Fibroblast of skin of left biceps (primary cell): ENCODE data around the gene SYCE1.

Source experiments
- DNase-seq, 2 experiments: peaks; one replicate each; pipeline ENCODE4 v3.0.0-alpha.2; 2013; ENCODE audit warnings: low read depth in 2 of 2

SYCE1 gene

DNA sequence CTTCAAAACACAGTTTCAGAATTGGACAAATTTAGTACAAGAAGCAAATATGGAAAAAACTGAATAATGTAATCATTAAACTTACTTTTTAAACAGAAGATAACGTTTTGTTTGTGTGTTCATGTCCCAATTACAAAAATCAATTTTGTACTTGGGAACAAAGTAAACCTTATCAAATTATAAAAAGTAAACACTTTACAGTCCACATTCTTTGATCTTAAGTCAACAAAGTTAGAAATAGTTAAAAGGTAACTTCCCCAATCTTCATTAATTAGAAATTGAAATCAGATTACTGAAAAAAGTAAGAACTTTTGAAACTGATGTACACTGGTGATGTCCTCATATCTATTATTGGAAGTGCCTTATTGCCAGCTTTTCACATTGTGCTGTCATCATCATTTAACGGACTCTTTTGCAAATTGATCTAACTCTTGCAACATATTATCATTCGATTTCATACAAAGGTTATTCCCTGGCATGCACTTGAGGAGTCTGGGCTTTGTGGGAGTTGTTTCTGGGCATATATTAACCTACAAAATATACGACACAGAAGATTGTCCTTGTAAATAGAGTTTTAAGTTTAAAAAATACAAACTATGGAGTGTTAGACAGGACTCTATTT is 53.4 kb downstream of the SYCE1 start:
- DNase-seq, result no peak

DNA sequence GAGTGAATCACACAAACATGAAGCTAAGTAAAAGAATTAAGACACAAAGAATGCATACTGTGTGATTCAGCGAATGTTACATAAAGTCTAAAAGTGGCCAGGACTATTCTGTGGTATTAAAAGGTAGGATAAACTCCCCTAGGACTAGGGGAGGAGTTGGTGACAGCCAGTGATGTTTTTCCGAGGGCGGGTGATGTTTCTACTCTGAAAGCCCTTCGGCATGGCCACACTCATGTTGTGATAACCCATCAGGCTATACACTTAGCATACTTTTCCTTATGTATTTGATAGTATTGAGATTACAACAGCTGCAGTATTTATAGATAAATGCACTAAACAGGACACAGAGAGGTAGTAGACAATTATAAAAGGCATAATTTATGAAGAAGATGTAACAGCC is 54.0 kb downstream of the SYCE1 start:
- DNase-seq, result no peak

DNA sequence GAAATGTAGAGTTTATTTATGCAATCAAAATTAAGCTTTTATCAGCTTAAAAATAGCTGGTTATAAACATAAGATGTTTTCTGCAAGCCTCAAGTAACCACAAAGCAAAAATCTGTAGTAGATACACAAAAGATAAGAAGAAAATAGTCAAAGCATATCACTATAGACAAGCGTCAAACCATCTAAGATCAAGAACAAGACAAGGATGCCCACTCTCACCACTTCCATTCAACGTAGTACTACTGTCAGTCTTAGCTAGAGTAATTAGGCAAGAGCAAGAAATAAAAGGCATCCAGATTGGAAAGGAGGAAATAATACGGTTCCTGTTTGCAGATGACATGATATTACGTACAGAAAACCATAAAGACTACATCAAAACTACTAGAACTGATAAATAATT is 55.7 kb downstream of the SYCE1 start:
- DNase-seq, result no peak
